ENCODE data around the gene SLC8A1.
A peak's percentile ranks its signal among the peaks of the same experiment; 100 is the strongest.

SLC8A1 gene

GRCh38 chr2:40397765-40398164 lies 54.1 kb downstream of the SLC8A1 start:
- H3K27ac ChIP-seq: no peak overlapping the region
- peaks cover 0 to 40% (median 6%) of the 10 kb centered on the region in 4 donors for H3K4me1 ChIP-seq
- TF ChIP-seq CTCF (IDR thresholded peaks at IDR 0.05): no peak
- intact Hi-C loops (cut with DNase I; ENCODE audit: low total_unique reads): no loop called here
- H3K27me3 ChIP-seq: no peaks in the 10 kb centered on the region
- no peaks in the 10 kb centered on the region for H3K36me3 ChIP-seq
- no peak for DNase-seq
- no peak overlapping the region for H3K4me3 ChIP-seq
- H3K9me3 ChIP-seq: no peaks in the 10 kb centered on the region

DNA sequence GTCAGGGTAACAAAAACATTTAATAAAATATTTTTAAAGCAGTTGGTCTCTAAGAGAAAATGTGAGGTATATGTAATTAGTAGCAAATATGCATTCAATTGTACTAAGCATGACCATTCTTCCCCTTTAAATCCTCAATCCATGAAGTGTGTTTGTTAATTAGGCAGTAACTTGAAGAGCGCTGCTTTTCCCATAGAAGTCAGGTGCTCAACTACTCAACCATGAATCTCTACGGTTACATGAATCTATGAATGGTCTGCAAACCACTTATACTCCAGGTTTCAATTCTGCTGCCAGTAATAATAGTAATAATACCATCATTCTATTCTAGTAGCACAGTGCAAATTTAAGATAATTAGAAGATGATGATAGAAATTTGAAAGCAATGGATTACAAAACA lies 55.8 kb downstream of the SLC8A1 start:
- TF ChIP-seq CTCF (IDR thresholded peaks at IDR 0.05): no peak

GRCh38 chr2:40395169-40396073 lies 56.5 kb downstream of the SLC8A1 start:
- no peak for TF ChIP-seq CTCF (IDR thresholded peaks at IDR 0.05)
- no peaks in the 10 kb centered on the region for H3K36me3 ChIP-seq
- no peak overlapping the region for H3K4me3 ChIP-seq
- peaks cover 0 to 42% (median 3%) of the 10 kb centered on the region in 4 donors for H3K4me1 ChIP-seq
- intact Hi-C loops (cut with DNase I; ENCODE audit: low total_unique reads): no loop called here
- peak overlapping the region; percentile 44 to 46 for H3K27ac ChIP-seq
- no peaks in the 10 kb centered on the region for H3K9me3 ChIP-seq
- H3K27me3 ChIP-seq: no peaks in the 10 kb centered on the region
- DNase-seq: no peak

More for the DNA sequence above, 55.8 kb downstream of the SLC8A1 start:
- no peak overlapping the region for H3K4me3 ChIP-seq
- H3K36me3 ChIP-seq: no peaks in the 10 kb centered on the region
- no peaks in the 10 kb centered on the region for H3K27me3 ChIP-seq
- H3K9me3 ChIP-seq: no peaks in the 10 kb centered on the region
- intact Hi-C loops (cut with DNase I; ENCODE audit: low total_unique reads): no loop called here
- H3K4me1 ChIP-seq: peaks cover 0 to 49% (median 6%) of the 10 kb centered on the region in 4 donors
- no peak for DNase-seq
- no peak overlapping the region for H3K27ac ChIP-seq

- no peak for TF ChIP-seq CTCF (IDR thresholded peaks at IDR 0.05)
- H3K27ac ChIP-seq: peak overlapping the region; percentile 44 to 46
Observed at GRCh38 chr2:40394597-40394996, 57.3 kb downstream of the SLC8A1 start.

DNA sequence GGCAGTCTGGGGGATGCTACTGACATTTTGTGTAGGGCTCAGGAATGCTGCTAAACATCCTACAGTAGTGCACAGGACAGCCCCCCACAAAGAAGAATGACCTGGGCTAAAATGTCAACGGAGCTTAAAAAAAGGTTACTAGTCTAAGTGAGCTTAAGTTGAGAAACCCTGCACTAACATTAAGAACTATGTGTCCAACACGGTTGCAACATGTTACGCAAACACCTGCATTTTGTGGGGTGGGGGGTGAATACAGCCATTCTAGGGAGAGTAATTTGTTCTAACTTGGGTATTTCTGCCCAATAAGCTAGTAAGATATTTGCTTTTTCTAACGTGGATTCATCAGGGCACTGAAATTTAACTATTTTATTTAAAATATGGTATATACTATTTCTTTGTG lies 57.9 kb downstream of the SLC8A1 start:
- Histone ChIP-seq H3K27ac (peak overlapping the region in 1 of 2 donors; percentile 46), H3K9me3 (no peaks in the 10 kb centered on the region), H3K4me3 (no peak overlapping the region), H3K4me1 (peaks cover 0 to 30% (median 3%) of the 10 kb centered on the region in 4 donors), H3K27me3 (no peaks in the 10 kb centered on the region), H3K36me3 (no peaks in the 10 kb centered on the region)
- intact Hi-C loops (cut with DNase I; ENCODE audit: low total_unique reads): no loop called here
- TF ChIP-seq CTCF (IDR thresholded peaks at IDR 0.05): no peak
- DNase-seq: no peak

More at GRCh38 chr2:40394597-40394996, 57.3 kb downstream of the SLC8A1 start:
- DNase-seq: no peak
- peaks cover 0 to 34% (median 3%) of the 10 kb centered on the region in 4 donors for H3K4me1 ChIP-seq
- H3K36me3 ChIP-seq: no peaks in the 10 kb centered on the region
- intact Hi-C loops (cut with DNase I; ENCODE audit: low total_unique reads): no loop called here
- no peaks in the 10 kb centered on the region for H3K9me3 ChIP-seq
- no peak overlapping the region for H3K4me3 ChIP-seq
- H3K27me3 ChIP-seq: no peaks in the 10 kb centered on the region
